WTC11 (cell line): Measurements from ENCODE around the gene FGFBP2. TPM values are rescaled to one million over a fixed set of nuclear protein-coding genes. Genes with fewer than 3 reads are reported as not detected.

Experiments used
- ATAC-seq: fragments of 200-7000 bp; cut with Tn5 transposase; 2 replicates; pipeline ENCODE4 v1.10.0; 2021; ENCODE audit warnings: mild to moderate bottlenecking, moderate library complexity
- CTCF ChIA-PET: fragments of 300-600 bp; sonication (Branson Sonifier 250); formaldehyde crosslinking; loops from one replicate; lab custom pipeline; 2021; ENCODE audit warnings: antibody characterized with exemption; lab: Charles Lee
- POLR2A ChIA-PET: fragments of 350-600 bp; sonication (Branson Sonifier 250); formaldehyde crosslinking; loops from one replicate; lab custom pipeline; 2021; ENCODE audit warnings: antibody characterized with exemption; lab: Charles Lee
- DNase-seq: peaks from one replicate; pipeline ENCODE4 v3.0.0; 2021; ENCODE audit warnings: low spot score
- H3K27ac Mint-ChIP-seq: 2 replicates; pipeline ENCODE4 v1.8.0; 2021; ENCODE audit warnings: mixed read lengths
- H3K27me3 Mint-ChIP-seq: 2 replicates; pipeline ENCODE4 v1.8.0; 2021; ENCODE audit warnings: low read depth, mild to moderate bottlenecking, moderate library complexity, mixed read lengths
- H3K36me3 Mint-ChIP-seq: 2 replicates; pipeline ENCODE4 v1.8.0; 2021; ENCODE audit warnings: mixed read lengths
- H3K4me1 Mint-ChIP-seq: 2 replicates; pipeline ENCODE4 v1.8.0; 2022; ENCODE audit warnings: mixed read lengths
- H3K4me3 Mint-ChIP-seq: 2 replicates; pipeline ENCODE4 v1.8.0; 2021; ENCODE audit warnings: mild to moderate bottlenecking, moderate library complexity, mixed read lengths
- H3K9me3 Mint-ChIP-seq: 2 replicates; pipeline ENCODE4 v1.8.0; 2021; ENCODE audit warnings: mixed read lengths
- total RNA-seq: library from RNA; stranded (reverse); gene quantifications from 3 replicates; pipeline ENCODE4 v1.2.3, GENCODE V29; 2021
- TF ChIP-seq, protein P1 (sequence below): sonication (generic); formaldehyde crosslinking; IDR thresholded peaks from 2 replicates; pipeline ENCODE4 v1.8.1; 2023; ENCODE audit warnings: mild to moderate bottlenecking, missing genetic modification reagents, borderline replicate concordance

The FGFBP2 gene
- total RNA-seq, 1 experiment from 2014 or later, result 0.24 TPM

DNA sequence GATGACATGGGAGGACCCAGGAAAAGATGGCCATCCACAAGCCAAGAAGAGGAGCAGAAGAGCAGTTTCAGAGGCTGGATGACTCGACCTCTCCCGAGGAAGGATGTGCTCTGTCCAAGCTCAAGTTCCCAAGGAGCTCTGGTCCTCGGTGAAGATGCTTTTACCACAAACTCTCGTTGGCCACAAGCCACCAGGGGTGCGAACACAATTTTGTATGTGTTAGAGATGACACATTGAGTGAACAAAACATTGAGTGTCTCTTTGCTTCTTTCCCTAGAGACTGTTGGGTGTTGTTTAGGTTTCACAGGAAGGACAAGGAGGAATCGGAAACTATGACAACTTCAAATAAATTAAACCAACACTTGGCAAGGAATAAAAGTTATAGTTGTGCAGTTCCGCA is 50.7 kb downstream of the FGFBP2 start:
- TF ChIP-seq, protein P1, sequence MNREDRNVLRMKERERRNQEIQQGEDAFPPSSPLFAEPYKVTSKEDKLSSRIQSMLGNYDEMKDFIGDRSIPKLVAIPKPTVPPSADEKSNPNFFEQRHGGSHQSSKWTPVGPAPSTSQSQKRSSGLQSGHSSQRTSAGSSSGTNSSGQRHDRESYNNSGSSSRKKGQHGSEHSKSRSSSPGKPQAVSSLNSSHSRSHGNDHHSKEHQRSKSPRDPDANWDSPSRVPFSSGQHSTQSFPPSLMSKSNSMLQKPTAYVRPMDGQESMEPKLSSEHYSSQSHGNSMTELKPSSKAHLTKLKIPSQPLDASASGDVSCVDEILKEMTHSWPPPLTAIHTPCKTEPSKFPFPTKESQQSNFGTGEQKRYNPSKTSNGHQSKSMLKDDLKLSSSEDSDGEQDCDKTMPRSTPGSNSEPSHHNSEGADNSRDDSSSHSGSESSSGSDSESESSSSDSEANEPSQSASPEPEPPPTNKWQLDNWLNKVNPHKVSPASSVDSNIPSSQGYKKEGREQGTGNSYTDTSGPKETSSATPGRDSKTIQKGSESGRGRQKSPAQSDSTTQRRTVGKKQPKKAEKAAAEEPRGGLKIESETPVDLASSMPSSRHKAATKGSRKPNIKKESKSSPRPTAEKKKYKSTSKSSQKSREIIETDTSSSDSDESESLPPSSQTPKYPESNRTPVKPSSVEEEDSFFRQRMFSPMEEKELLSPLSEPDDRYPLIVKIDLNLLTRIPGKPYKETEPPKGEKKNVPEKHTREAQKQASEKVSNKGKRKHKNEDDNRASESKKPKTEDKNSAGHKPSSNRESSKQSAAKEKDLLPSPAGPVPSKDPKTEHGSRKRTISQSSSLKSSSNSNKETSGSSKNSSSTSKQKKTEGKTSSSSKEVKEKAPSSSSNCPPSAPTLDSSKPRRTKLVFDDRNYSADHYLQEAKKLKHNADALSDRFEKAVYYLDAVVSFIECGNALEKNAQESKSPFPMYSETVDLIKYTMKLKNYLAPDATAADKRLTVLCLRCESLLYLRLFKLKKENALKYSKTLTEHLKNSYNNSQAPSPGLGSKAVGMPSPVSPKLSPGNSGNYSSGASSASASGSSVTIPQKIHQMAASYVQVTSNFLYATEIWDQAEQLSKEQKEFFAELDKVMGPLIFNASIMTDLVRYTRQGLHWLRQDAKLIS (CRISPR knock-in tag), result no peak
- Mint-ChIP-seq H3K27me3 (no peaks in the 10 kb centered on the region; the same call in 1 of the 2 replicates), H3K36me3 (peaks cover 16% of the 10 kb centered on the region), H3K27ac (no peak overlapping the region), H3K4me3 (no peak overlapping the region), H3K9me3 (peaks cover 23% of the 10 kb centered on the region), H3K4me1 (no peaks in the 10 kb centered on the region)
- DNase-seq, result no peak
- POLR2A ChIA-PET, result no interaction called here
- CTCF ChIA-PET, result interaction anchor here (0.9 to 2.0 kb wide), 2 partner anchors 30 to 44 kb away, joined by 3 to 5 read pairs; no protein-coding TSS in a partner anchor
- no peak for ATAC-seq

Other genes with a start within 250 kb of the FGFBP2 start
- gene CD38, start 184.8 kb downstream of the FGFBP2 start, total RNA-seq, result 0.17 to 0.39 TPM (median 0.37 TPM) in 3 replicates
- 0.18 TPM in 1 of 3 replicates, not detected in the others for gene FGFBP1, start 24.4 kb downstream of the FGFBP2 start, total RNA-seq
- 56.5 to 65.1 TPM (median 56.8 TPM) in 3 replicates for gene PROM1, start 120.8 kb upstream of the FGFBP2 start, total RNA-seq